HepG2 (cell line): ENCODE data around the gene ARL5A. TPM values are rescaled to one million over a fixed set of nuclear protein-coding genes. Genes with fewer than 3 reads are reported as not detected.

Source experiments
- ADNP ChIP-seq: sonication (generic); formaldehyde crosslinking; IDR thresholded peaks from 2 replicates; pipeline ENCODE4 v1.4.0; 2020; ENCODE audit warnings: missing genetic modification reagents
- BCL6 ChIP-seq: IDR thresholded peaks from 2 replicates; pipeline ENCODE4 v1.6.1; 2016; ENCODE audit warnings: missing genetic modification reagents, missing compliant biosample characterization
- CCAR2 ChIP-seq: fragments of 200-400 bp; formaldehyde crosslinking; optimal IDR thresholded peaks from 2 replicates; pipeline ENCODE3; 2018; ENCODE audit warnings: low read depth, mild to moderate bottlenecking, low read length, moderate library complexity
- ETV6 ChIP-seq: sonication (generic); formaldehyde crosslinking; conservative IDR thresholded peaks from 2 replicates; pipeline ENCODE4 v1.4.0; 2020; ENCODE audit warnings: missing genetic modification reagents
- HMGA1 ChIP-seq: sonication (generic); formaldehyde crosslinking; conservative IDR thresholded peaks from 2 replicates; pipeline ENCODE4 v1.4.0; 2020; ENCODE audit warnings: missing genetic modification reagents
- MBNL3 ChIP-seq: fragments of 250-450 bp; sonication (Bioruptor Pico); conservative IDR thresholded peaks from 2 replicates; pipeline ENCODE4 v1.8.0; 2022; ENCODE audit warnings: mild to moderate bottlenecking, inconsistent platforms
- NFATC3 ChIP-seq: sonication (generic); formaldehyde crosslinking; IDR thresholded peaks from 2 replicates; pipeline ENCODE4 v1.5.1; 2020; ENCODE audit warnings: mild to moderate bottlenecking, missing genetic modification reagents
- SCMH1 ChIP-seq: sonication (generic); formaldehyde crosslinking; IDR thresholded peaks from 2 replicates; pipeline ENCODE4 v1.9.0; 2021; ENCODE audit warnings: missing genetic modification reagents, mild to moderate bottlenecking, borderline replicate concordance
- SNAI1 ChIP-seq: sonication (generic); formaldehyde crosslinking; IDR thresholded peaks from 2 replicates; pipeline ENCODE4 v1.5.0; 2020; ENCODE audit warnings: mild to moderate bottlenecking, missing genetic modification reagents, borderline replicate concordance
- TRAFD1 ChIP-seq: sonication (generic); formaldehyde crosslinking; IDR thresholded peaks from 2 replicates; pipeline ENCODE4 v1.5.1; 2020; ENCODE audit warnings: missing genetic modification reagents, mild to moderate bottlenecking, borderline replicate concordance
- ZNF432 ChIP-seq: sonication (generic); formaldehyde crosslinking; IDR thresholded peaks from 2 replicates; pipeline ENCODE4 v1.5.0; 2020; ENCODE audit warnings: missing genetic modification reagents, mild to moderate bottlenecking, borderline replicate concordance
- ZNF589 ChIP-seq: sonication (generic); formaldehyde crosslinking; conservative IDR thresholded peaks from 2 replicates; pipeline ENCODE4 v1.8.0; 2022; ENCODE audit warnings: mild to moderate bottlenecking, moderate library complexity, missing genetic modification reagents
- ZNF609 ChIP-seq: sonication (generic); formaldehyde crosslinking; IDR thresholded peaks from 2 replicates; pipeline ENCODE4 v1.4.0; 2020; ENCODE audit warnings: mild to moderate bottlenecking, missing genetic modification reagents, borderline replicate concordance
- ZNF670 ChIP-seq: sonication (generic); formaldehyde crosslinking; IDR thresholded peaks from 2 replicates; pipeline ENCODE4 v1.8.0; 2022; ENCODE audit warnings: mild to moderate bottlenecking, missing genetic modification reagents, borderline replicate concordance
- ZNF891 ChIP-seq: sonication (generic); formaldehyde crosslinking; IDR thresholded peaks from 2 replicates; pipeline ENCODE4 v1.5.0; 2020; ENCODE audit warnings: mild to moderate bottlenecking, missing genetic modification reagents
- ZSCAN20 ChIP-seq: sonication (generic); formaldehyde crosslinking; IDR thresholded peaks from 2 replicates; pipeline ENCODE4 v1.4.0; 2020; ENCODE audit warnings: missing genetic modification reagents, mild to moderate bottlenecking, borderline replicate concordance
- polyA plus RNA-seq, 8 experiments: library from polyadenylated mRNA; depleted of rRNA in 3 of 8; stranded (reverse) in 7 of 8; unstranded in 1 of 8; fragments of >200 nt; fragmentation: Illumina TruSeq in 4 of 8; extraction: Trizol in 4 of 8; gene quantifications; 2 replicates each; pipeline versions ENCODE4 v1.2.1 to v1.2.3, GENCODE V29; 2011 to 2016; ENCODE audit warnings: low read depth in 4 of 8, missing spikeins in 1 of 8, mixed read lengths in 1 of 8; ENCODE audit not compliant: insufficient read depth in 1 of 8
- total RNA-seq, 5 experiments: library from RNA; depleted of rRNA; stranded (reverse); fragments of >200 nt; fragmentation: Illumina TruSeq; extraction: Trizol; gene quantifications; 2 replicates each; pipeline ENCODE4 v1.2.3, GENCODE V29; 2016; ENCODE audit warnings: low read depth in 1 of 5
- TF ChIP-seq, protein P1 (sequence below): sonication (generic); formaldehyde crosslinking; IDR thresholded peaks from 2 replicates; pipeline ENCODE4 v1.5.0; 2020; ENCODE audit warnings: mild to moderate bottlenecking, missing genetic modification reagents, borderline replicate concordance
- TF ChIP-seq, protein P2 (sequence below): sonication (generic); formaldehyde crosslinking; IDR thresholded peaks from 2 replicates; pipeline ENCODE4 v1.5.0; 2020; ENCODE audit warnings: mild to moderate bottlenecking, missing genetic modification reagents, moderate library complexity

ARL5A gene
- total and polyA plus RNA-seq, 2 of the 13 experiments (the other 11 are each of a cell fraction or from before 2014, with no cell fraction given): 47.5 to 149 TPM

- TF ChIP-seq, protein P1, sequence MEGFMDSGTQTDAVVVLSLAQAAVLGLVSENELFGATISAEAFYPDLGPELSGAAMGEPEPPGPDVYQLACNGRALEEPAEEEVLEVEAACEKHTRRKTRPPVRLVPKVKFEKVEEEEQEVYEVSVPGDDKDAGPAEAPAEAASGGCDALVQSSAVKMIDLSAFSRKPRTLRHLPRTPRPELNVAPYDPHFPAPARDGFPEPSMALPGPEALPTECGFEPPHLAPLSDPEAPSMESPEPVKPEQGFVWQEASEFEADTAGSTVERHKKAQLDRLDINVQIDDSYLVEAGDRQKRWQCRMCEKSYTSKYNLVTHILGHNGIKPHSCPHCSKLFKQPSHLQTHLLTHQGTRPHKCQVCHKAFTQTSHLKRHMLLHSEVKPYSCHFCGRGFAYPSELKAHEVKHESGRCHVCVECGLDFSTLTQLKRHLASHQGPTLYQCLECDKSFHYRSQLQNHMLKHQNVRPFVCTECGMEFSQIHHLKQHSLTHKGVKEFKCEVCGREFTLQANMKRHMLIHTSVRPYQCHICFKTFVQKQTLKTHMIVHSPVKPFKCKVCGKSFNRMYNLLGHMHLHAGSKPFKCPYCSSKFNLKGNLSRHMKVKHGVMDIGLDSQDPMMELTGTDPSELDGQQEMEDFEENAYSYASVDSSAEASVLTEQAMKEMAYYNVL (CRISPR knock-in tag): peak; percentile 79; the same call in 1 of the 2 replicates
- TF ChIP-seq MBNL3 (CRISPR knock-in tag): no peak
- no peak for TF ChIP-seq CCAR2
- TF ChIP-seq ZNF891: no peak
- TF ChIP-seq TRAFD1 (CRISPR knock-in tag): no peak
- TF ChIP-seq, protein P2, sequence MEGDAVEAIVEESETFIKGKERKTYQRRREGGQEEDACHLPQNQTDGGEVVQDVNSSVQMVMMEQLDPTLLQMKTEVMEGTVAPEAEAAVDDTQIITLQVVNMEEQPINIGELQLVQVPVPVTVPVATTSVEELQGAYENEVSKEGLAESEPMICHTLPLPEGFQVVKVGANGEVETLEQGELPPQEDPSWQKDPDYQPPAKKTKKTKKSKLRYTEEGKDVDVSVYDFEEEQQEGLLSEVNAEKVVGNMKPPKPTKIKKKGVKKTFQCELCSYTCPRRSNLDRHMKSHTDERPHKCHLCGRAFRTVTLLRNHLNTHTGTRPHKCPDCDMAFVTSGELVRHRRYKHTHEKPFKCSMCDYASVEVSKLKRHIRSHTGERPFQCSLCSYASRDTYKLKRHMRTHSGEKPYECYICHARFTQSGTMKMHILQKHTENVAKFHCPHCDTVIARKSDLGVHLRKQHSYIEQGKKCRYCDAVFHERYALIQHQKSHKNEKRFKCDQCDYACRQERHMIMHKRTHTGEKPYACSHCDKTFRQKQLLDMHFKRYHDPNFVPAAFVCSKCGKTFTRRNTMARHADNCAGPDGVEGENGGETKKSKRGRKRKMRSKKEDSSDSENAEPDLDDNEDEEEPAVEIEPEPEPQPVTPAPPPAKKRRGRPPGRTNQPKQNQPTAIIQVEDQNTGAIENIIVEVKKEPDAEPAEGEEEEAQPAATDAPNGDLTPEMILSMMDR (CRISPR knock-in tag): no peak
- TF ChIP-seq BCL6 (CRISPR knock-in tag): peak; percentile 76
- TF ChIP-seq HMGA1 (CRISPR knock-in tag): no peak
- TF ChIP-seq NFATC3 (CRISPR knock-in tag): no peak
- no peak for TF ChIP-seq ZNF432 (CRISPR knock-in tag)
- TF ChIP-seq ZNF589 (CRISPR knock-in tag): no peak
- no peak for TF ChIP-seq SNAI1 (CRISPR knock-in tag)
- no peak for TF ChIP-seq SCMH1
- TF ChIP-seq ETV6: no peak; the same call in 1 of the 2 replicates
- no peak for TF ChIP-seq ZSCAN20 (CRISPR knock-in tag)
- TF ChIP-seq ZNF670 (CRISPR knock-in tag): 0 out of 2 replicates have a peak, but pooled peaks have one; percentile 26
- TF ChIP-seq ZNF609 (CRISPR knock-in tag): peak; percentile 59; the same call in 1 of the 2 replicates
- TF ChIP-seq ADNP (CRISPR knock-in tag): no peak
Observed at GRCh38 chr2:151842830-151843690, 14.8 kb upstream of the ARL5A start (continued).
